RWPE1 (cell line): Measurements from ENCODE around the gene CRK.

ENCODE experiments used
- CTCF ChIA-PET: fragments of 350-600 bp; sonication (Branson Sonifier 250); formaldehyde crosslinking; extraction: SDS; loops from one replicate; lab custom pipeline; 2021; lab: Yijun Ruan, JAX
- POLR2A ChIA-PET: fragments of 400-600 bp; formaldehyde crosslinking; extraction: SDS; loops from one replicate; lab custom pipeline; 2020; ENCODE audit warnings: antibody characterized with exemption; ENCODE audit not compliant: low non-redundant PET; lab: Yijun Ruan, JAX
- DNase-seq: peaks from one replicate; pipeline ENCODE4 v3.0.0; 2012; ENCODE audit warnings: low spot score
- H3K27ac ChIP-seq: fragments of 450-650 bp; 2 replicates; pipeline ENCODE4 v1.5.1; 2017
- TF ChIP-seq, protein P1 (sequence below): fragments of 450-650 bp; conservative IDR thresholded peaks from 2 replicates; pipeline ENCODE4 v1.5.1; 2017; ENCODE audit warnings: low read depth, mild to moderate bottlenecking

The CRK gene

DNA sequence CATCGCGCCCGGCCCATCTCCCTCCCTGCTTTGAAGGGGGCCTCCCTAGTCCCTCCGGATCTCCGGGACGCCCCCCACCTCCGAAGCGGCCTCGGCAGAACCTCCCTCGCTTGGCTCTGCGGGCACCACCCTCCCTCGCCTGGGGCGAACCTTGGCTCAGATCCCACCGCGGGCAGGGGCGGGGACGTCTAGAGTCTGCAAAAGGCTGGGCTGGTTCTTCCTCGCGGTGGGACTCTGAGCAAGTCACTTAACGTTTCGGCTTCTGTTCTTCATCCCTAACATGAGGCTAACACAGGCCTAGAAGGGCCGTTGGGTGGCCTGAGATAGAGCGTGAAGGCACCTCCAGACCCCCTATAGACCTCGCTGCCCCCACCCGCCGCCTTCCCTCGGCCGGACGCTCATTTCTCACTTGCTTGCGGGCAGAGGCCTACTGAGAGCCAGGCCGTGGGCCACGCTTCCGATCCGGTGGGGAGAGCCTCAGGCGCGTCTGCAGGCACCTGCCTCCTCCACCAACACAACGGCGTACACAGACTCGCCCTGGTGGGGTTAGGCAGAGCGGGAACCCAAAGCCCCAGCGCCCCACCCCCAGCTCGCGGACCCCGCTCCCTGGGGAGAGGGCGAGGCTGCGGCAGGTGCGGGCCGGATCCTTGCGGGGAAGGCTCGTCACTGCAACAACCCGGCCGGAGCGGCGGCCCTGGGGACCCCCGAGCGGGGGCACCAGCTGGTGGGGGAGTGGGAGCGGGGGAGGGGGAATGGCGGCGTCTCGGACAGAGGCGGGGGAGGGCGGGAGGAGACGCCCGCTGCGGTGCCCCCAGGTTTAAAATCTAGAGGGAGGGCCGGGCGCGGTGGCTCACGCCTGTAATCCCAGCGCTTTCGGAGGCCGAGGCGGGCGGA, 31.0 kb upstream of the CRK start:
- ChIA-PET CTCF (interaction anchor here (0.6 to 1.3 kb wide), 3 partner anchors 24 to 88 kb away, joined by 3 to 5 read pairs (median 3); no protein-coding TSS in a partner anchor), POLR2A (interaction anchor here (0.9 kb wide), 1 partner anchor 29 kb away, joined by 5 read pairs; the partner anchor contains the start of gene INPP5K)
- H3K27ac ChIP-seq = peak overlapping the region; percentile 97
- peak; percentile 78 for DNase-seq
- TF ChIP-seq, protein P1, sequence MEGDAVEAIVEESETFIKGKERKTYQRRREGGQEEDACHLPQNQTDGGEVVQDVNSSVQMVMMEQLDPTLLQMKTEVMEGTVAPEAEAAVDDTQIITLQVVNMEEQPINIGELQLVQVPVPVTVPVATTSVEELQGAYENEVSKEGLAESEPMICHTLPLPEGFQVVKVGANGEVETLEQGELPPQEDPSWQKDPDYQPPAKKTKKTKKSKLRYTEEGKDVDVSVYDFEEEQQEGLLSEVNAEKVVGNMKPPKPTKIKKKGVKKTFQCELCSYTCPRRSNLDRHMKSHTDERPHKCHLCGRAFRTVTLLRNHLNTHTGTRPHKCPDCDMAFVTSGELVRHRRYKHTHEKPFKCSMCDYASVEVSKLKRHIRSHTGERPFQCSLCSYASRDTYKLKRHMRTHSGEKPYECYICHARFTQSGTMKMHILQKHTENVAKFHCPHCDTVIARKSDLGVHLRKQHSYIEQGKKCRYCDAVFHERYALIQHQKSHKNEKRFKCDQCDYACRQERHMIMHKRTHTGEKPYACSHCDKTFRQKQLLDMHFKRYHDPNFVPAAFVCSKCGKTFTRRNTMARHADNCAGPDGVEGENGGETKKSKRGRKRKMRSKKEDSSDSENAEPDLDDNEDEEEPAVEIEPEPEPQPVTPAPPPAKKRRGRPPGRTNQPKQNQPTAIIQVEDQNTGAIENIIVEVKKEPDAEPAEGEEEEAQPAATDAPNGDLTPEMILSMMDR = no peak

DNA sequence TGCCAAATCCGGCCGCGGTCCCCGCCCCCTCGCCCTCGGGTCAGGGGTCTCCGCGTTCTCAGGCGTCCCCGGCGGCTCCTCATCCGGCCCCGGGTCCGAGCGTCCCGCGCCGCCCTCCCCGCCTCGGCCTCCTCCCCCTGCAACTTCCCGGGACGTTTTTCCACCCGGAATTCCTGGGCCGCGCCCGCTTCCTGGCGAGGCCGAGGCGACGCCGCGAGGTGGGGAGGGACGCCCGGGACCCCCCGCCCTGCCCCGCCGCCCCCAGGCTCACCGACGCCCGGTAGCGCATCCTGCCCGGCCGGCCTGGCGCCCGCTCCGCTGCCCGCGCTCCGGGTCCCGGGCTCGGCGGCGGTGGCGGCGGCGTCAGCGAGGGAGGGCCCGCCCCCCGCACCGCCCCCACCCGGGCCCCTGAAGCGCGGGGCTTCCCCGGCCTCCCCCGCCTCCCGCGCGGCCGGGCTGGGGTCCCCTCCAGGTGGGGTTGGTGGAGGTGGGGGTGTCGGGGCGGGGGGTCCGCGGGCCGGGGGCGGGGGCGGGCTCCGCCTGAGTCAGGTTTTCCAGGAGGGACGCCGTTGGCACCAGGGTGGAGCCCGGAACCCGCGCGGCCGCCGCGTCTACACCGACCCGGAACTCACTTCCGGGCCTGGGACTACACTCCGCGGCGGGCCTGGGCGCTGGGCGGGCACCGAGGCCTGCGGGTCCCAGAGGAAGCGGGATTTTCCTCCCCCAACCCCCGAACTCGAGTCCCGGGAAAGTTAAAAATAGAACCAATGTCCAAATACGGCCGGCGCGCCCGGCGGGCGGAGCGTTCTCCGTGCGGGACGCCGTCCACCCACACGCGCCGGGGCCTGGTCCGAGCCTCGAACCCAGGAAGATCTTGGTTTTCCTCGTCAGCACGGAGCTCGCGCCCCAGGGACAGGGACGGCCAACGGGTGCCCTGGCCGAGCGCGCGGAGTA, 29.7 kb upstream of the CRK start:
- CTCF ChIA-PET = no interaction called here
- peak; percentile 40 for DNase-seq
- TF ChIP-seq, protein P1 = no peak
- POLR2A ChIA-PET = no interaction called here
- H3K27ac ChIP-seq = peak overlapping the region; percentile 97

DNA sequence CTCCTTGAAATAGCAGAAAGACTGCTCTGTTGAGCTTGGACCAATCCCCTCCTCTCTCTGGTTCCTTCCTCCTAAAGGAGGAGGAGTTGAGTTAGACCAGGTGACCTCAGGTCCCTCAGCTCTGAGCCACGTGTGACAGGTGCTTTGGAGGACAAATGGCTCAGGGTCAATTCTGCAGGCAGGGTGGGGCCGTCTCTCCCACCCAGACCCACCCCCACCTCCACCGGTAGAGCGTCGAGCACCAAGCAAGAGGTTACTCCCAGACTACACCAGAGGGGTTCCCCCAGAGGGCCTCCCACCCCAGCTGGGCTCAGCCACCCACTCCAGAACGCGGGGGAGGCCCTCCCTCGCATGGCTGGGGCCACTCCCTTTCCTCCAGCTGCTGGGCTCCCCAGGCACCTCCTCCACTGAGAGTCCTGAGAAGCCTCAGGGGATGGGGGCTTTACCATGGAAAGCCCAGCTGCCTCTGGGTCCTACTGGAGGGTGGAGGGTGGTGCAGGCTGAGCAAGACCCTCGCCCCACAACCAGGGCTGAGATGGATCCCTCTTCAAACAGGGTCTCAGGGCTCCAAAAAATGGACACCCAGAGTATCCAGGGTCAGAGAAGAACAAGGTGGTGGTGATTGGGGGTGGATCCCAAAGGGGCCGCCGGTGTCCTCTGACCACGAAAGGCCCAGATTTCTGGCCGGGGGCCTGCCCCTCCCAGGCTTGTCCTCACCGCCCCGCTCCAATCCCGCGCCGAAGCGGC, 28.8 kb upstream of the CRK start:
- CTCF ChIA-PET = interaction anchor here (0.6 kb wide), 1 partner anchor 371 kb away, joined by 3 read pairs; no protein-coding TSS in a partner anchor
- DNase-seq = peak; percentile 39
- H3K27ac ChIP-seq = peak overlapping the region; percentile 97
- TF ChIP-seq, protein P1 = no peak
- POLR2A ChIA-PET = no interaction called here

DNA sequence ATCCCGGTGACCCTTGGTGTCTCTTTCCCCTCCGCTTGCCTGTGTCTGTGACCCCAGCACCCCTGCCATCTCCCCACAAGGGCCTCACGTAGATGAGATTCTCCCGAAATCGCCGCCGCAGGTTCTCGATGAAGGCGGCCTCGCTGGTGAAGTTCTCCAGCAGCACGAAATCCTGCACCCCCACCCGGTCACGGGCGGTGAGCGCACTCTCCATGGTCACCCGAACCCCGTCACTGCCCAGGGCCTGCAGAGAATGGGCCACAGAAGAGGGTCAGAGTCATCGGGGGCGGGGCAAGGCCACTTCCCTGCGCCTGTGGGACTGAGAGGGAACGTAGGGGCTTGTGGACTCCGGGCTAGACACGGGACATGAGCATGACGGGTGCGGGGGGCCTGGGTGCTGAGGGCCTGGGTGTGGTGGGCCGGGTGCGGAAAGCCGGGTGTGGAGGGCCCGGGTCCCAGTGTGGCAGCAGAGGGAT, 28.1 kb upstream of the CRK start:
- ChIA-PET POLR2A (no interaction called here), CTCF (no interaction called here)
- peak overlapping the region; percentile 97 for H3K27ac ChIP-seq
- TF ChIP-seq, protein P1 = no peak
- no peak for DNase-seq

DNA sequence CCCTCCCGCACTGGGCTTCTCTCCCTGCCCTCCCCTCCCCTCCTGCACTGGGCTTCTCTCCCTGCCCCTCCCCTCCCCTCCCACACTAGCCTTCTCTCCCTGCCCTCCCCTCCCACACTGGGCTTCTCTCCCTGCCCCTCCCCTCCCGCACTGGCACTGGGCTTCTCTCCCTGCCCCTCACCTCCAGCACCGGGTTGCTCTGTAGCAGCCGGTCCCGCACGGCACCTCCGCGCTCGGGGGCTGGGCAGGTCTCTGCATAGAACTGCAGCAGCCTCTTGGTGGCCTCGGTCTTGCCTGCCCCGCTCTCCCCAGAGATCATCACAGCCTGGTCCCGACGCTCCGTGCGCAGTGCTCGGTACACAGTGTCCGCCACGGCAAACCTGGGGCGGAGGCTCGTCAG, 26.6 kb upstream of the CRK start:
- no peak for DNase-seq
- TF ChIP-seq, protein P1 = no peak
- H3K27ac ChIP-seq = peak overlapping the region; percentile 97
- CTCF ChIA-PET = no interaction called here
- POLR2A ChIA-PET = no interaction called here
